ENCODE measurements around the gene CREBRF. TPM values are rescaled to one million over a fixed set of nuclear protein-coding genes. Genes with fewer than 3 reads are reported as not detected.
"Not testable (repeated sequence)": the region's sequence is repeated elsewhere in the genome, so short reads cannot be mapped to it uniquely, and the experiment has no call there.

The CREBRF gene
- polyA plus RNA-seq, 1 donor = 7.3 TPM

DNA sequence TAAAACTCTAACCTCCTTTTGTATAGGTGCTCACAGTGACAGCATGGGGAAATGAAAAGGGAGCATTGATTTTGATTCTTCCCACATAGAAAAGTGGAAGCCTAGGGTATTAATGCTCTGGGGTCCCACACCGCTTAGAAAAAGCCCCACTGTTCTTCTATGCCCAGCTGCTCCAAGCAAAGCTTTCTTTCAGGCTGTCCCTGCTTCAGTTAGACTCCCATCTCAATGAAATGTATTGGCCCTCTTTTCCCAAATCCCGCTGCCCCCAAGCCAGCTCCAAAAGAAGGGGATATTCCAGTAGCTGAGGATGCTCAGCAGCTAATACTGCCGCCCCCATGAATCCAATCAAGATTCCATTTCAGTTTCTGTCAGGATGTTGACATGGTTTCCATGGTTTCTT is 17.0 kb upstream of the CREBRF start:
- no peak for DNase-seq

- no peak for DNase-seq
Measured at GRCh38 chr5:173039964-173040363, 16.2 kb upstream of the CREBRF start.

DNA sequence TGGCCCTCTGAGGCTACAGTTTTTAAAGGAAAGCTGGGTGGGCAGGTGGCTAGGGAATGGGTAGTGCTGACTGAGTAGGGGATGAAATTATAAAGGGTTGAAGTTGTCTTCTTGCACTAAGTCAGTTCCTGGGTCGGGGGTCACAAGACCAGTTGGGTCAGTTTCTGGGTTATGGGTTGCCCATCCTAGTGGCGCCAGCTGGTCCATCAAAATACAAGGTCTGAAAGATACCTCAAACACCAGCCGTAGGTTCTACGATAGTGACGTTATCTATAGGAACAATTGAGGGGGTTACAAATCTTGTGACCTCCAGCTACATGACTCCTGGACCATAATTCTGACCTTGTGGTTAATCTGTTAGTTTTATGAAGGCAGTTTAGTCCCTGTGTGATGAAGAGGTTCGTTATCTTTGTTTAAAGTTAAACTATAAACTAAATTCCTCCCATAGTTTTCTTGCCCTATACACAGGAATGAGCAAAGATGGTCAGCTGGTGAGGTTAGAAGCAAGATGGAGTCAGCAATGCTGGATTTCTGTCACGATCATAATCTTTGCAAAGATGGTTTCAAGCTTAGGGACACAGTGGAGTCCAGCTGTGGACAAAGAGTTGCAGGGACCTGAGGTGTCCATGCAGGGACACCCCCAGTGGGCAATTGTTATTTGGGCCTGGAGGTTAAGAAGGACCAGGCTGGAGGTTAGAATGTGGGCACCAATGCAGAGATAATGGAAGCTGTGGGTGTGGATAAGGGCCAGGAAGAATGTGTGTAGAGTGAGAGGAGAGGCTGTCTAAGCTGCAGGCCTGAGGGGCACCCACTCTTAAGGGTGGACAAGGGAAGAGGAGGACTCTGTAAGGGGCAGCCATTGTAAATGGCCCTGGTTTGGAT is 14.0 kb upstream of the CREBRF start:
- DNase-seq = no peak

- no peak for DNase-seq
Measured at GRCh38 chr5:173042763-173043107, 13.4 kb upstream of the CREBRF start.

- no peak for DNase-seq
Measured at GRCh38 chr5:173045474-173045873, 10.7 kb upstream of the CREBRF start.

DNA sequence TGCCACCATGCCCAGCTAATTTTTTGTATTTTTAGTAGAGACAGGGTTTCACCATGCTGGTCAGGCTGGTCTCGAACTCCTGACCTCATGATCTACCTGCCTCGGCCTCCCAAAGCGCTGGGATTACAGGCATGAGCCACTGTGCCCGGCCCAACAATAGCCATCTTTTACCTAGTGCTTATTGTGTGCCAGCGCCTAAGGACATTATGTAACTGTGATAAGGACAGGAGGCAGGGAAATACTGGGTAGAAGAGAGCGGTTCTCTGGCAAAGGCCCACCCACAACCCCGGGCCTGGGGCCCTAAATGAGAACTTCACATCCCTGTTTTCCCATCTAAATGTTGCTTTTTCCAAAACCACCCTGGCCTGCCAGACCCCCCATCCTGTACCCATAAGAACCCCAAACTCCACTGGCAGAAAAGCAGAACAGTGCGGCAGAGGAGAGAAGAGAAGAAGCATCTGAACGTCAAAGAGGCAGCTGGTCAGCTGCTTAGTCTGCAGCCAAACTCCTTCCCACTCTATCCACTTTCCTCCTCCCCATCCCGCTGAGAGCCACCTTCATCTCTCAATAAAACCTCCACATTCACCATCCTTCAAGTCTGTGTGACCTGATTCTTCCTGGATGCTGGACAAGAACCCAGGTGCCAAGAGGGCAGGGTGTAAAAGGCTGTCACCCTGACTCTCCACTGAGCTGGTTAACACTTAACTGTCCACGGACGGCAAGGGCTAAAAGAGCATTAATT is 8.9 kb upstream of the CREBRF start:
- DNase-seq = not testable (repeated sequence)

DNA sequence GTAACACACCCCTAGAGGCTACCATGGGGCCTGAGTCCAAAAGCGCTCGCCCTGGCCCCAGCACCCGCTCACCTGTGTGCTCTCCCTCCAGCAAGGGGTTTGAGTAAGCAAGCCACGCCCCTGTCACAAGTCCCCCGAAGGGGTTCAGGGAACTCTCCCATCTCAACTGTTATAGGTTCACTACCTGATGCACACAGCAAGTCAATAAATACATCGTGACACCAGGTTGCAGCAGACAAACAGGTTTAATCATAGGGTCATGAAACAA is 8.4 kb upstream of the CREBRF start:
- no peak for DNase-seq

DNA sequence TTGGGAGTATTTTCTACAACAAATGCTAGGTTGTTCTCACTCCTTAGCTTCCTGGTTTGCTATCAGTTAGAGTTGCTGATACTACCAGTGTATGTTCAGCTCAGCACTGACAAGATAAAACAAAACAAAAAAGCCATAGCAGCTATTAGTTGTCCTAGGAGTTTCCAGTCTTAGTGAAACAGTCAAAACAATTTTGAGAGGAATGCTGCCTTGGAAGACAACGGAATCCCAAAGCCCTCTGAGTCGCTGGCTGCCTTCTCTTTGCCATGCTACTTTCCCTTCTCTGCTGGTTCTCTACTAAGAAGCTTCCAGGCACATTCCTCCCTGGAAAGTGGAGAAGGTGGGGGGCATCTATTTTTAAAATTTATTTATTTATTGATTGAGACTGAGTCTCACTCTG is 5.4 kb upstream of the CREBRF start:
- no peak for DNase-seq

GRCh38 chr5:173051746-173052145 is 4.4 kb upstream of the CREBRF start:
- no peak for DNase-seq

- DNase-seq = no peak
Measured at GRCh38 chr5:173053041-173053440, 3.1 kb upstream of the CREBRF start.

DNA sequence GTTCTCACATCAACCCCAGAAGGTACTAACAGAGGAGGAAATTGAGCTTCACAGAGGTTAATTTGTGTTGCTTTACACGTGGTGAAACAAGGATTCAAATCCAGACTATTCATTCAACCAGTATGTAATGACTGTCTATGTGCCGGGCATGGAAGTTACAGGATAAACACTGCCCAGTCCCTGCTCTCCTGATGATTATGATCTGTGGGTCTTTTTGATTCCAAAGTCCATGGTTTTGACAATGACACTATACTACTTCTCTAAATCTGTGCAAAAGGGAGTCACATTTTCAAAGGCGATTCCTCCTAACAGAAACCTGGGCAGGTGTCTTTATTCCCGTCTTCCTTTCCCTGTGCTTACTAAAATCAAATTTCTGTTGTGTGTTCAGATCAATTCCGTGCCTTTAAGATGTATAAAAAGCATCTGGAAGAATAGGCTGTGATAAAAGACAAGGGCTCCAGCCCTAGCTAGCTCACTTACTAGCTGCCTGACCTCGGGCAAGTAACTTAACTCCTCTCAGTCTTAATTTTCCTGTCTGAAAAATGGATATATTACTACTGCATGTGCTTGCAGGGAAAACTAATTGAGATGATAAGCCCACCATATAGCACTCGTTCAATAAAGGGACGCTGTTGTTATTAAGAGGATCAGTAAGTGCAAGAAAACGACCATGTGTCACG is 970 bp upstream of the CREBRF start:
- DNase-seq = no peak

GRCh38 chr5:173055722-173055982 is 500 bp upstream of the CREBRF start:
- no peak for DNase-seq

GRCh38 chr5:173056783-173057061 is 570 bp downstream of the CREBRF start:
- DNase-seq = no peak

DNA sequence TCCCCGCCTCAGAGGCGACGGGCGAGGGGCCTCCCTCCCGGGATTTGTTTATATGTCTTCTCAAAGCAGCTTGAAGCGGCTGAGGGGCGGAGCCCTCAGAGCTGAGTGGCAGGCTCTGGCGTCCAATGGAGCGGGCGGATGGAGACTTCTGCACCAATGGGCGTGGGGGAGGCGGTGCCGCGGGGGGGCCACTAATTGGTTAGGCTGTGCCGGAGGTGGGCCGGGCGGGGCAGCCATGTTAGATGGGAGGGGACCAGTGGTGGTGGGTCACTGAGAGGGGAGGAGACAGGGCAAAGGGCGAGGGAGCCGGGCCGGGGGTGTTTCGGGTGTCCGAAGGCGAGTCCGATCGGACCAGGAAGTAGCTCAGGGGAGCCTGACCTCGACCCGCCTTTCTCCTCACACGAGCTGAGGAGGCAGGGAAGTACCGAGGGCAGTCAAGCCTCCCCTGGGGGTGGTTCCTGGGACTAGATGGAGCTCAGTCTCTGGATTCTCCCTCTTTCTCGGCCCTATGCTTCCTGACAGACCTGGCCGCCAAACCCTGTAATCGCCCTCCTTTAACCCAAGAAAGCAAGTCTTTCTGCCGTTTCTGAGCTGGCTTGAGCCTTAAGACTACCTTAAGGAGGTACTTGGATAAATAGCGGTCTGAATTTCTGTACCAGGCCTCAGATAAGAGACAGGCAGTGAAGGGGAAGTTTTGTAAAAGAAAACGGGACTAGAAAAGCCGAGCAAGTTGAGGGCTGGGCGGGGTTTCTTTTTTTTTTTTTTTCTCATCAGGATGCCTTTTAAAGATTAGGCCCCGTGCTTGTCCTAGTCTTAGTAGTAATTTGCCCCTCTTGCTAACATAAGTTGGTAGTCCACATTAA is 1.1 kb downstream of the CREBRF start:
- DNase-seq = peak; percentile 99

- DNase-seq = no peak
Measured at GRCh38 chr5:173062141-173062540, 6.0 kb downstream of the CREBRF start.

DNA sequence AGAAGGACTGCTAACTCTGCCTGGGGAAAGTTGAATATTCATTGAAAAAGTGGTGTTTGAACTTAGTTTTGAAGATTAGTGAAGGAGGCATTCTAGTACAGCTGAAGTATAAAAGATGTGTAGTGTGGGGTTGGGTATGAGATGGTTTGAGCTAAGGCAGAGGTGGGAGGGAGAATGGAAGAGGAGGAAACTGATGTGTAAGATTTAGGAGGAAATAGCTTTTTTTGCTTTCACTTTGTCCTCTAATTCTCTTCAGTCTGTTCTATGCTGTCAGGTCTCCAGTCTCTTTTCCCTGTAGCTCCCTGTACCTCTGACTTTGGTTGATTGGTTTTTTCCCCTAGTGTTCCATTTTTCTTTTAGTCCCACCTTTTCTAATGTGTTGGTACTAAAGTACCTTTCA is 9.0 kb downstream of the CREBRF start:
- no peak for DNase-seq

DNA sequence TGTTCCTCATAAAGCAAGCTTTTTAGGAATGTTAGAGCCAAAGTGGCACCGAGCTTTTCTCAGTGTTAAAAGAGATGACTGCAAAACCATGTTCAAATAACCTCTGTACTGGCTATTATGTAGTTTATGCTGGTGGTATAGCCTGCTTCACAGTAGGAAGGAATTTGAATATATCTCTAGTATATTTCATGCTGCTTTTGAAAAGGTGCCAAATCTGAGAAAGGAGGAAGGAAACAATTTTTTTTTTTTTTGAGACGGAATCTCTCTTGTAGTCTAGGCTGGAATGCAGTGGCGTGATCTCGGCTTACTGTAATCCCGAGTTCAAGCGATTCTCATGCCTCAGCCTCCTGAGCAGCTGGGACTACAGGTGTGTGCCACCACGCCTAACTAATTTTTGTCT is 13.5 kb downstream of the CREBRF start:
- no peak for DNase-seq

DNA sequence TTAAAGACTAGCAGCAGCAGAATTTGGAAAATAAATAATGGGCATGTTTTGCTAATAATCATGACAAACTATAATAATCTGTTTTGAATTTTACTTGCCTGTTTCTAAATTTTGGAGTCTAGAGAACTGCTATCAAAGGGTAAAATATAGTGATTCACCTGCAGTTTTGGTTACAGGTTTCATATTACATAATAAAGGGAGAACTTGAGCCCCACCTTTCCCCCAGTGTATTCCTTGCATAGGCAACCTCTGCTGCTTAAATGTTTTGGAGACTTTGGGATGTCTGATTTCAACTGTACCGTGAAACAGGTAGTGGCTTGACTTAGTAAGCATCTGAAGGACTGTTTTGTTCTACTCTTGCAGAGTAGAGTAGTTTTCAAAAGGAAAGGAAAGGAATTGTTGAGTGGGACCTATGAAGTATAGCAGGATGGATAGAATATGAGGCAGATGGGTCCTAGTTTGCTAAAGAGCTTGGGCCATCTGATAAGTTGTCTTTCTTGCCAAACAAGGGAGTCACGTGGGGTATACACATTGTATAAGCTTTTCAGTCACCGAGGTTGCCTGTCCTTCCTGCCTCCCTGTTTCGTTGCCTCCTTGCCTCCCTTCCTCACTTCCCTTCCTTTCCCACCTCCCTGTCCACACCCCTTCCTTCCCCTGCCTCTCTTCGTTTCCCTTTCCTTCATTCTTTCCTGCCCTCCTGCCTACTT is 19.1 kb downstream of the CREBRF start:
- DNase-seq = no peak

DNA sequence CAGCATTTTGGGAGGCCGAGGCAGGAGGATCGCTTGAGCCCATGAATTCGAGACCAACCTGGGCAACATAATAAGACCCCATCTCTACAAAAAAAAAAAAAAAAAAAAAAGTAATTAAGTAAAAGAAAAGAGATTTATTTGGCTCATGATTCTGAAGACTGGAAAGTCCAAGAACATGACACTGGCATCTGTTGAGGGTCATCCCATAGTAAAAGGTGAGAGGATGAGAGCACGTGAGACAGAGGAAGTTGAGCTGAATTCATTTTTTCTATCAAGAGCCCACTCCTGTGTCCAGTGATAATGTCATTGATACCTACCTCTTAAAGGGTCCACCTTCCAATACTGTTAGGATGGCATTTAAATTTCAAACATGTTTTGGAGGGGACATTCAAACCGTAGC is 19.8 kb downstream of the CREBRF start:
- no peak for DNase-seq

DNA sequence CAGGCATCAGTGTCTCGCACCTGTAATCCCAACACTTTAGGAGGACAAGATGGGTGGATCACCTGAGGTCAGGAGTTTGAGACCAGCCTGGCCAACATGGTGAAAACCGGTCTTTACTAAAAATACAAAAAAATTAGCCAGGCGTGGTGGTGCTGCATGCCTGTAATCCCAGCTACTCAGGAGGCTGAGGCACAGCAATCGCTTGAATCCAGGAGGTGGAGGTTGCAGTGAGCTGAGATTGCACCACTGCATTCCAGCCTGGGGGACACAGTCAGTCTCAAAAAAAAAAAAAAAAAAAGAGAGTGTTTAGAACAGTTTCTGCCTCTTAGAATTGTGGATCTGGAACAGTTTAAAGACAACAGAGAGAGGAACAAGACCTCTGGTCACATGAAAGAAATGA is 20.3 kb downstream of the CREBRF start:
- DNase-seq = not testable (repeated sequence)

- no peak for DNase-seq
Measured at GRCh38 chr5:173078878-173079277, 22.7 kb downstream of the CREBRF start.

GRCh38 chr5:173089581-173089980 is 33.4 kb downstream of the CREBRF start:
- DNase-seq = no peak

- DNase-seq = no peak
Measured at GRCh38 chr5:173090639-173091038, 34.5 kb downstream of the CREBRF start.
